WTC11 (cell line): ENCODE results near the gene DSTN. TPM values are rescaled to one million over a fixed set of nuclear protein-coding genes. Genes with fewer than 3 reads are reported as not detected.

ENCODE experiments used
- ATAC-seq: fragments of 200-7000 bp; cut with Tn5 transposase; 2 replicates; pipeline ENCODE4 v1.10.0; 2021; ENCODE audit warnings: mild to moderate bottlenecking, moderate library complexity
- CTCF ChIA-PET: fragments of 300-600 bp; sonication (Branson Sonifier 250); formaldehyde crosslinking; loops from one replicate; lab custom pipeline; 2021; ENCODE audit warnings: antibody characterized with exemption; lab: Charles Lee
- POLR2A ChIA-PET: fragments of 350-600 bp; sonication (Branson Sonifier 250); formaldehyde crosslinking; loops from one replicate; lab custom pipeline; 2021; ENCODE audit warnings: antibody characterized with exemption; lab: Charles Lee
- DNase-seq: peaks from one replicate; pipeline ENCODE4 v3.0.0; 2021; ENCODE audit warnings: low spot score
- H3K27ac Mint-ChIP-seq: 2 replicates; pipeline ENCODE4 v1.8.0; 2021; ENCODE audit warnings: mixed read lengths
- H3K27me3 Mint-ChIP-seq: 2 replicates; pipeline ENCODE4 v1.8.0; 2021; ENCODE audit warnings: low read depth, mild to moderate bottlenecking, moderate library complexity, mixed read lengths
- H3K36me3 Mint-ChIP-seq: 2 replicates; pipeline ENCODE4 v1.8.0; 2021; ENCODE audit warnings: mixed read lengths
- H3K4me1 Mint-ChIP-seq: 2 replicates; pipeline ENCODE4 v1.8.0; 2022; ENCODE audit warnings: mixed read lengths
- H3K4me3 Mint-ChIP-seq: 2 replicates; pipeline ENCODE4 v1.8.0; 2021; ENCODE audit warnings: mild to moderate bottlenecking, moderate library complexity, mixed read lengths
- H3K9me3 Mint-ChIP-seq: 2 replicates; pipeline ENCODE4 v1.8.0; 2021; ENCODE audit warnings: mixed read lengths
- CREM ChIP-seq: sonication (generic); formaldehyde crosslinking; IDR thresholded peaks from 2 replicates; pipeline ENCODE4 v1.8.1; 2022; ENCODE audit warnings: mild to moderate bottlenecking, missing genetic modification reagents, moderate library complexity
- ELF4 ChIP-seq: sonication (generic); formaldehyde crosslinking; IDR thresholded peaks from 2 replicates; pipeline ENCODE4 v1.8.1; 2022; ENCODE audit warnings: low read depth, mild to moderate bottlenecking, moderate library complexity, missing genetic modification reagents
- EMX1 ChIP-seq: fragments of 250-450 bp; sonication (Bioruptor Pico); IDR thresholded peaks from 2 replicates; pipeline ENCODE4 v1.8.0; 2021; ENCODE audit warnings: mild to moderate bottlenecking
- GABPB1 ChIP-seq: sonication (generic); formaldehyde crosslinking; IDR thresholded peaks from 2 replicates; pipeline ENCODE4 v1.8.1; 2023; ENCODE audit warnings: mild to moderate bottlenecking, missing genetic modification reagents
- IRF2 ChIP-seq: sonication (generic); formaldehyde crosslinking; IDR thresholded peaks from 2 replicates; pipeline ENCODE4 v1.8.0; 2022; ENCODE audit warnings: low read depth, missing genetic modification reagents, borderline replicate concordance
- KAT7 ChIP-seq: sonication (generic); formaldehyde crosslinking; IDR thresholded peaks from 2 replicates; pipeline ENCODE4 v1.8.1; 2023; ENCODE audit warnings: missing genetic modification reagents, mild to moderate bottlenecking, borderline replicate concordance
- MYBL2 ChIP-seq: sonication (generic); formaldehyde crosslinking; IDR thresholded peaks from 2 replicates; pipeline ENCODE4 v1.8.1; 2023; ENCODE audit warnings: mild to moderate bottlenecking, moderate library complexity, missing genetic modification reagents
- NR3C1 ChIP-seq: sonication (generic); formaldehyde crosslinking; conservative IDR thresholded peaks from 2 replicates; pipeline ENCODE4 v1.8.1; 2023; ENCODE audit warnings: low read depth, mild to moderate bottlenecking, missing genetic modification reagents
- total RNA-seq: library from RNA; stranded (reverse); gene quantifications from 3 replicates; pipeline ENCODE4 v1.2.3, GENCODE V29; 2021
- TF ChIP-seq, protein P1 (sequence below): sonication (generic); formaldehyde crosslinking; conservative IDR thresholded peaks from 2 replicates; pipeline ENCODE4 v1.8.1; 2023; ENCODE audit warnings: mild to moderate bottlenecking, low read depth, missing genetic modification reagents, moderate library complexity
- TF ChIP-seq, protein P2 (sequence below): fragments of 250-450 bp; sonication (Bioruptor Pico); IDR thresholded peaks from 2 replicates; pipeline ENCODE4 v1.8.0; 2021; ENCODE audit warnings: mild to moderate bottlenecking
- TF ChIP-seq, protein P3 (sequence below): sonication (generic); formaldehyde crosslinking; IDR thresholded peaks from 2 replicates; pipeline ENCODE4 v1.8.1; 2023; ENCODE audit warnings: mild to moderate bottlenecking, missing genetic modification reagents, moderate library complexity
- TF ChIP-seq, protein P4 (sequence below): fragments of 250-450 bp; sonication (Bioruptor Pico); IDR thresholded peaks from 2 replicates; pipeline ENCODE4 v1.9.0; 2021; ENCODE audit warnings: mild to moderate bottlenecking
- TF ChIP-seq, protein P5 (sequence below): sonication (generic); formaldehyde crosslinking; IDR thresholded peaks from 2 replicates; pipeline ENCODE4 v1.8.0; 2023; ENCODE audit warnings: mild to moderate bottlenecking, missing genetic modification reagents
- TF ChIP-seq, protein P6 (sequence below): sonication (generic); formaldehyde crosslinking; IDR thresholded peaks from 2 replicates; pipeline ENCODE4 v1.8.0; 2022; ENCODE audit warnings: mild to moderate bottlenecking, missing genetic modification reagents

DSTN gene
- total RNA-seq, 1 experiment from 2014 or later, result 153 TPM

DNA sequence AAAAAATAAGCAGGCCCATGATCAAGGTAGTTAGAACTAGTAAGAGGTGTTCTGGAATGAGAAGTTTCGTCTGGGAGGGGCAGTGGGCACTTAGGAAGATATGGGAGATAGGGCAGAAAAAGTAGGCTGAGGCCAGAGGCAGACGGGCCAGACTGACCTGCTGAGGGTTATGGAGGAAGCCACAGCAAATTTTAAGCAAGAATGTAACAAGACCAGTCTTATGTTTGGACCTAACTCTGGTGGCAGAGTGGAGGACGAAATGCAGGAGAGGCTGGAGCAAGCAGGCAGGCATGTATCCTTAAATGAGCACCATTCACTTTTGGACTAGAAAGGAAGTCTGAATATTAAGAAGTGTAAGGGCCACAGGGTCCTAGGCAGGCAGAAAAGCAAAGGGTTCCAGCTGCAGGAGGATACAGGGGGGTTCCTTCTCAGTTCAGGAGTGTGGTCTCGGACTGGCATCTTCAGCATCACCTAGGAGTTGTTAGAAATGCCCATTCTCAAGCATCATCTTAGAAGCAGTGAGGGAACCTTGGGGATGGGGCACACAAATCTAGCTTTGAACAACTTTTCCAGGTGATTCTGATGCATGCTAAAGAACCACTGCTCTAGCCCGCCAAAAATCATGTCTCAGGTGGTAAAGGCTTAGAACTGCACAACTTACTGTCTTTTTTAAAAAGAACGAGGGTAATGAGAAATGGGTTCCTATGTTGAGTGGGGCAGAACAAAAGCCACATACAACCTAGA, 1.7 kb upstream of the DSTN start (continued):
- TF ChIP-seq, protein P1, sequence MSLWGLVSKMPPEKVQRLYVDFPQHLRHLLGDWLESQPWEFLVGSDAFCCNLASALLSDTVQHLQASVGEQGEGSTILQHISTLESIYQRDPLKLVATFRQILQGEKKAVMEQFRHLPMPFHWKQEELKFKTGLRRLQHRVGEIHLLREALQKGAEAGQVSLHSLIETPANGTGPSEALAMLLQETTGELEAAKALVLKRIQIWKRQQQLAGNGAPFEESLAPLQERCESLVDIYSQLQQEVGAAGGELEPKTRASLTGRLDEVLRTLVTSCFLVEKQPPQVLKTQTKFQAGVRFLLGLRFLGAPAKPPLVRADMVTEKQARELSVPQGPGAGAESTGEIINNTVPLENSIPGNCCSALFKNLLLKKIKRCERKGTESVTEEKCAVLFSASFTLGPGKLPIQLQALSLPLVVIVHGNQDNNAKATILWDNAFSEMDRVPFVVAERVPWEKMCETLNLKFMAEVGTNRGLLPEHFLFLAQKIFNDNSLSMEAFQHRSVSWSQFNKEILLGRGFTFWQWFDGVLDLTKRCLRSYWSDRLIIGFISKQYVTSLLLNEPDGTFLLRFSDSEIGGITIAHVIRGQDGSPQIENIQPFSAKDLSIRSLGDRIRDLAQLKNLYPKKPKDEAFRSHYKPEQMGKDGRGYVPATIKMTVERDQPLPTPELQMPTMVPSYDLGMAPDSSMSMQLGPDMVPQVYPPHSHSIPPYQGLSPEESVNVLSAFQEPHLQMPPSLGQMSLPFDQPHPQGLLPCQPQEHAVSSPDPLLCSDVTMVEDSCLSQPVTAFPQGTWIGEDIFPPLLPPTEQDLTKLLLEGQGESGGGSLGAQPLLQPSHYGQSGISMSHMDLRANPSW (CRISPR knock-in tag), result no peak

DNA sequence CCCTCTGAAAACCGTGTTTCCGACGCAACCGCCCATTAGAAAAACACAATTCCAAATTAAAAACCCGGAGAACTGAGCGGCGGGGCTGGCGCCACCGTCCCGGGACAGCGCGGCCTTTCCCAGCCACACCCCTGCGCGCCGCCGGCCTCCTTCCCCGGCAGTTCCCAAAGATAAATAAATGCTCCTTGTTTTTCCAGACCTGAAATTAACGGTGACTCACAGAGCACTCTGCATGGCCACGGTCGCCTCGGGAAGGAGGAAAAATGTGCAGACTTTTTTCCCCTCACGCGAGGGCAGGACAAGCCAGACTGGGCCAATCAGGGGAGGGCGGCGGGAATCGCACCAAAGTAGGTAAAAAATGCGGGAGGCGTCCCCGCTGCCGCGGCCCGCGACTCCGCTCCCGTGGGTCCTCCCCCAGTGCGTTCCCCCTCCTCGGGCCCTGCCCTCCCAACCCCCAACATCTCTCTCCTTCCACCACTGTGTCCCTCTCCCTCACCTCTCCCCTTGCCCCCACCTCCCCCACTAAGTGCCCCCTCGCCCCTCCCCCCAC, 828 bp upstream of the DSTN start:
- peaks cover 4% of the 10 kb centered on the region; the same call in 1 of the 2 replicates for H3K9me3 Mint-ChIP-seq
- peaks cover 44% of the 10 kb centered on the region for H3K4me1 Mint-ChIP-seq
- 0 out of 2 replicates have a peak, but pooled peaks cover 2% of the 10 kb centered on the region for H3K36me3 Mint-ChIP-seq
- ChIA-PET POLR2A (interaction anchor here (0.8 to 2.7 kb wide), 10 partner anchors 7 to 400 kb away, joined by 3 to 23 read pairs (median 6); partner anchors contain the start of genes BFSP1, MGME1 and SNX5), CTCF (interaction anchor here (0.8 to 1.9 kb wide), 8 partner anchors 9 to 113 kb away, joined by 3 to 12 read pairs (median 5); partner anchors contain the start of gene RRBP1)
- H3K4me3 Mint-ChIP-seq, result peak overlapping the region; percentile 88
- no peaks in the 10 kb centered on the region for H3K27me3 Mint-ChIP-seq
- 0 out of 2 replicates have a peak, but pooled peaks have one; percentile 31 for TF ChIP-seq EMX1 (CRISPR knock-in tag)
- TF ChIP-seq, protein P2, sequence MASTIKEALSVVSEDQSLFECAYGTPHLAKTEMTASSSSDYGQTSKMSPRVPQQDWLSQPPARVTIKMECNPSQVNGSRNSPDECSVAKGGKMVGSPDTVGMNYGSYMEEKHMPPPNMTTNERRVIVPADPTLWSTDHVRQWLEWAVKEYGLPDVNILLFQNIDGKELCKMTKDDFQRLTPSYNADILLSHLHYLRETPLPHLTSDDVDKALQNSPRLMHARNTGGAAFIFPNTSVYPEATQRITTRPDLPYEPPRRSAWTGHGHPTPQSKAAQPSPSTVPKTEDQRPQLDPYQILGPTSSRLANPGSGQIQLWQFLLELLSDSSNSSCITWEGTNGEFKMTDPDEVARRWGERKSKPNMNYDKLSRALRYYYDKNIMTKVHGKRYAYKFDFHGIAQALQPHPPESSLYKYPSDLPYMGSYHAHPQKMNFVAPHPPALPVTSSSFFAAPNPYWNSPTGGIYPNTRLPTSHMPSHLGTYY (CRISPR knock-in tag), result peak; percentile 7; the same call in 1 of the 2 replicates
- TF ChIP-seq, protein P3, sequence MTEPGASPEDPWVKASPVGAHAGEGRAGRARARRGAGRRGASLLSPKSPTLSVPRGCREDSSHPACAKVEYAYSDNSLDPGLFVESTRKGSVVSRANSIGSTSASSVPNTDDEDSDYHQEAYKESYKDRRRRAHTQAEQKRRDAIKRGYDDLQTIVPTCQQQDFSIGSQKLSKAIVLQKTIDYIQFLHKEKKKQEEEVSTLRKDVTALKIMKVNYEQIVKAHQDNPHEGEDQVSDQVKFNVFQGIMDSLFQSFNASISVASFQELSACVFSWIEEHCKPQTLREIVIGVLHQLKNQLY (CRISPR knock-in tag), result no peak
- TF ChIP-seq MYBL2 (CRISPR knock-in tag), result no peak
- TF ChIP-seq, protein P4, sequence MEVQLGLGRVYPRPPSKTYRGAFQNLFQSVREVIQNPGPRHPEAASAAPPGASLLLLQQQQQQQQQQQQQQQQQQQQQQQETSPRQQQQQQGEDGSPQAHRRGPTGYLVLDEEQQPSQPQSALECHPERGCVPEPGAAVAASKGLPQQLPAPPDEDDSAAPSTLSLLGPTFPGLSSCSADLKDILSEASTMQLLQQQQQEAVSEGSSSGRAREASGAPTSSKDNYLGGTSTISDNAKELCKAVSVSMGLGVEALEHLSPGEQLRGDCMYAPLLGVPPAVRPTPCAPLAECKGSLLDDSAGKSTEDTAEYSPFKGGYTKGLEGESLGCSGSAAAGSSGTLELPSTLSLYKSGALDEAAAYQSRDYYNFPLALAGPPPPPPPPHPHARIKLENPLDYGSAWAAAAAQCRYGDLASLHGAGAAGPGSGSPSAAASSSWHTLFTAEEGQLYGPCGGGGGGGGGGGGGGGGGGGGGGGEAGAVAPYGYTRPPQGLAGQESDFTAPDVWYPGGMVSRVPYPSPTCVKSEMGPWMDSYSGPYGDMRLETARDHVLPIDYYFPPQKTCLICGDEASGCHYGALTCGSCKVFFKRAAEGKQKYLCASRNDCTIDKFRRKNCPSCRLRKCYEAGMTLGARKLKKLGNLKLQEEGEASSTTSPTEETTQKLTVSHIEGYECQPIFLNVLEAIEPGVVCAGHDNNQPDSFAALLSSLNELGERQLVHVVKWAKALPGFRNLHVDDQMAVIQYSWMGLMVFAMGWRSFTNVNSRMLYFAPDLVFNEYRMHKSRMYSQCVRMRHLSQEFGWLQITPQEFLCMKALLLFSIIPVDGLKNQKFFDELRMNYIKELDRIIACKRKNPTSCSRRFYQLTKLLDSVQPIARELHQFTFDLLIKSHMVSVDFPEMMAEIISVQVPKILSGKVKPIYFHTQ (CRISPR knock-in tag), result 0 out of 2 replicates have a peak, but pooled peaks have one; percentile 37
- H3K27ac Mint-ChIP-seq, result peak overlapping the region; percentile 94
- DNase-seq (peak; percentile 54), ATAC-seq (peak; percentile 1)

DNA sequence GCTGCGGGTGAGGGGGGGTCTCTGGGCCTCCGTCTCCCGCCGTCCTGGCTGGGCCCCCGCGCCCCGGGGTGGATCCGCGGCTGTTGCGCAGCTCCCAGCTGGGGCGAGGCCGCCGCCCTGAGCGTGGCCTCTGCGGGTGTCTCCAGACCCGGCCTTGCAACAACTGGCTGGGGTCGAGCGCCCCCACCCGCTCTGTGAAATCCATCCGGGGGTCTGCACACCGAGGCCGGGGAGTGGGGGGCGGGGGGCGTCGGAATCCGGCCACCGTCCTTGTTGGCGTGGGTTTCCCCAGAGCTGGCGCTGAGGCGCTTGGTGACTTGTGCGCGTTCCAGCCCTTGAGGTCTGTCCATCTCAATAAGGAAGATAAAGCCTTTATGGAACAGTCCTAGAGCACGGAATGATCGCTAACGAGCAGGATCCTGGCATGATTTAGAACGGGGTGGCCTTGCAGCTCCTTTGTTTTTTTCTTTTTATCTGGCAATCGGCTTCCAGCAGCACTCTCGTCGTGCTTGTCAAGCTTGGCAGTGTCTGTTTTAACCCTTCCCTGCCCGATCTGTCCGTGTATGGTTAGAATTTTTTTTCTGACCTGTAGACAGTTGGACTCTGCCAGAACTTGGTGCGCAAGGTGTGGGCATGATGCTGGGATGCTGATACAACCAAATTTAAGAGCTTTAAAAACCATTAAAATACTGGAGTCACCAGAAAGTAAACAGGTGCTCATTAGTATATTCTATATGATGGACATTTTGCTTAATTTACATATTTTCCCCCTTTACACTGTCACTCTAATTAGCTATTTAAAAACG, 675 bp downstream of the DSTN start:
- DNase-seq (peak; percentile 44), ATAC-seq (peak; percentile 7)
- H3K27ac Mint-ChIP-seq, result peak overlapping the region; percentile 74
- peaks cover 4% of the 10 kb centered on the region; the same call in 1 of the 2 replicates for H3K9me3 Mint-ChIP-seq
- H3K4me3 Mint-ChIP-seq, result peak overlapping the region; percentile 88
- POLR2A ChIA-PET, result interaction anchor here (0.6 to 2.7 kb wide), 17 partner anchors 9 to 399 kb away, joined by 3 to 23 read pairs (median 6); partner anchors contain the start of genes BFSP1, MGME1, RRBP1 and SNX5
- CTCF ChIA-PET, result interaction anchor here (0.8 to 1.9 kb wide), 12 partner anchors 10 to 368 kb away, joined by 3 to 12 read pairs (median 5); partner anchors contain the start of genes BFSP1 and RRBP1
- H3K36me3 Mint-ChIP-seq, result 0 out of 2 replicates have a peak, but pooled peaks cover 2% of the 10 kb centered on the region
- H3K4me1 Mint-ChIP-seq, result peaks cover 56% of the 10 kb centered on the region
- no peaks in the 10 kb centered on the region for H3K27me3 Mint-ChIP-seq
- TF ChIP-seq KAT7 (0 out of 2 replicates have a peak, but pooled peaks have one; percentile 20), NR3C1 (no peak), ELF4 (CRISPR knock-in tag) (no peak), IRF2 (no peak), GABPB1 (CRISPR knock-in tag) (no peak; the same call in none of the 2 replicates), CREM (CRISPR knock-in tag) (no peak)
- TF ChIP-seq, protein P5, sequence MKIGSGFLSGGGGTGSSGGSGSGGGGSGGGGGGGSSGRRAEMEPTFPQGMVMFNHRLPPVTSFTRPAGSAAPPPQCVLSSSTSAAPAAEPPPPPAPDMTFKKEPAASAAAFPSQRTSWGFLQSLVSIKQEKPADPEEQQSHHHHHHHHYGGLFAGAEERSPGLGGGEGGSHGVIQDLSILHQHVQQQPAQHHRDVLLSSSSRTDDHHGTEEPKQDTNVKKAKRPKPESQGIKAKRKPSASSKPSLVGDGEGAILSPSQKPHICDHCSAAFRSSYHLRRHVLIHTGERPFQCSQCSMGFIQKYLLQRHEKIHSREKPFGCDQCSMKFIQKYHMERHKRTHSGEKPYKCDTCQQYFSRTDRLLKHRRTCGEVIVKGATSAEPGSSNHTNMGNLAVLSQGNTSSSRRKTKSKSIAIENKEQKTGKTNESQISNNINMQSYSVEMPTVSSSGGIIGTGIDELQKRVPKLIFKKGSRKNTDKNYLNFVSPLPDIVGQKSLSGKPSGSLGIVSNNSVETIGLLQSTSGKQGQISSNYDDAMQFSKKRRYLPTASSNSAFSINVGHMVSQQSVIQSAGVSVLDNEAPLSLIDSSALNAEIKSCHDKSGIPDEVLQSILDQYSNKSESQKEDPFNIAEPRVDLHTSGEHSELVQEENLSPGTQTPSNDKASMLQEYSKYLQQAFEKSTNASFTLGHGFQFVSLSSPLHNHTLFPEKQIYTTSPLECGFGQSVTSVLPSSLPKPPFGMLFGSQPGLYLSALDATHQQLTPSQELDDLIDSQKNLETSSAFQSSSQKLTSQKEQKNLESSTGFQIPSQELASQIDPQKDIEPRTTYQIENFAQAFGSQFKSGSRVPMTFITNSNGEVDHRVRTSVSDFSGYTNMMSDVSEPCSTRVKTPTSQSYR (CRISPR knock-in tag), result no peak
- TF ChIP-seq, protein P6, sequence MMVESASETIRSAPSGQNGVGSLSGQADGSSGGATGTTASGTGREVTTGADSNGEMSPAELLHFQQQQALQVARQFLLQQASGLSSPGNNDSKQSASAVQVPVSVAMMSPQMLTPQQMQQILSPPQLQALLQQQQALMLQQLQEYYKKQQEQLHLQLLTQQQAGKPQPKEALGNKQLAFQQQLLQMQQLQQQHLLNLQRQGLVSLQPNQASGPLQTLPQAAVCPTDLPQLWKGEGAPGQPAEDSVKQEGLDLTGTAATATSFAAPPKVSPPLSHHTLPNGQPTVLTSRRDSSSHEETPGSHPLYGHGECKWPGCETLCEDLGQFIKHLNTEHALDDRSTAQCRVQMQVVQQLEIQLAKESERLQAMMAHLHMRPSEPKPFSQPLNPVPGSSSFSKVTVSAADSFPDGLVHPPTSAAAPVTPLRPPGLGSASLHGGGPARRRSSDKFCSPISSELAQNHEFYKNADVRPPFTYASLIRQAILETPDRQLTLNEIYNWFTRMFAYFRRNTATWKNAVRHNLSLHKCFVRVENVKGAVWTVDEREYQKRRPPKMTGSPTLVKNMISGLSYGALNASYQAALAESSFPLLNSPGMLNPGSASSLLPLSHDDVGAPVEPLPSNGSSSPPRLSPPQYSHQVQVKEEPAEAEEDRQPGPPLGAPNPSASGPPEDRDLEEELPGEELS (CRISPR knock-in tag), result no peak
